HepG2 (cell line): Measurements from ENCODE around the gene SAMD4A. TPM values are rescaled to one million over a fixed set of nuclear protein-coding genes. Genes with fewer than 3 reads are reported as not detected.
A peak's percentile ranks its signal among the peaks of the same experiment; 100 is the strongest.

Experiments used
- ATAC-seq: fragments of 200-7000 bp; cut with Tn5 transposase; 3 replicates; pipeline ENCODE4 v1.9.1; 2020; ENCODE audit warnings: mild to moderate bottlenecking, moderate library complexity
- BruUV-seq: library from RNA; stranded (reverse); fragments of 400-500 nt; replicated peaks from 2 replicates; lab custom pipeline; 2021; lab: Mats Ljungman, UMichigan
- CTCF ChIA-PET: fragments of 300-600 bp; formaldehyde crosslinking; extraction: SDS; loops from one replicate; lab custom pipeline; 2021; ENCODE audit warnings: low total read pairs, inconsistent platforms, low intra/inter-chr PET ratio; lab: Yijun Ruan, JAX
- POLR2A ChIA-PET: fragments of 350-600 bp; sonication (Branson Sonifier 250); formaldehyde crosslinking; loops from one replicate; lab custom pipeline; 2020; ENCODE audit warnings: antibody characterized with exemption, inconsistent platforms; lab: Yijun Ruan, JAX
- DNase-seq: peaks from one replicate; pipeline ENCODE4 v3.0.0-alpha.2; 2015; ENCODE audit warnings: low spot score
- FAIRE-seq: peaks from 3 replicates; lab custom pipeline; 2011; peaks lifted over from hg19 to GRCh38; lab: Jason Lieb, UNC
- H2AFZ ChIP-seq: one replicate; pipeline ENCODE4 v1.6.1; 2011; ENCODE audit warnings: low read length, inconsistent platforms
- H3K27ac ChIP-seq: fragments of 300-600 bp; 3 replicates; pipeline ENCODE4 v1.8.0; 2011; ENCODE audit warnings: mixed run types, mild to moderate bottlenecking, mixed read lengths, low read length, inconsistent platforms; ENCODE audit not compliant: insufficient read depth; ENCODE audit errors: extremely low read length
- H3K27me3 ChIP-seq, 2 experiments: fragments of 200-600 bp in 1 of 2; 2 replicates in 1 of 2; 3 replicates in 1 of 2; pipeline versions ENCODE4 v1.6.0 to v1.8.0; 2011; ENCODE audit warnings: low read length in 2 of 2, mild to moderate bottlenecking in 2 of 2, moderate library complexity in 2 of 2, inconsistent platforms in 1 of 2; ENCODE audit not compliant: insufficient read depth in 2 of 2, control insufficient read depth in 1 of 2
- H3K36me3 ChIP-seq, 2 experiments: fragments of 200-600 bp in 1 of 2; replicated peaks in 1 of 2; 2 replicates in 1 of 2; 3 replicates in 1 of 2; pipeline versions ENCODE4 v1.5.1 to v1.8.0; 2011; ENCODE audit warnings: low read length in 2 of 2, inconsistent platforms in 1 of 2; ENCODE audit not compliant: insufficient read depth in 2 of 2, control insufficient read depth in 1 of 2
- H3K4me1 ChIP-seq: 2 replicates; pipeline ENCODE4 v1.5.1; 2012; ENCODE audit warnings: low read length, inconsistent platforms; ENCODE audit not compliant: insufficient read depth
- H3K4me2 ChIP-seq: 2 replicates; pipeline ENCODE4 v1.6.0; 2011; ENCODE audit warnings: low read depth, low read length, inconsistent platforms
- H3K4me3 ChIP-seq, 3 experiments: fragments of 200-600 bp in 1 of 3; sonication (generic), shearing (Covaris generic) in 1 of 3; replicated peaks in 1 of 3; 2 replicates each; pipeline ENCODE4 v1.5.1; 2011 to 2016; ENCODE audit warnings: low read length in 3 of 3, inconsistent platforms in 2 of 3, low read depth in 2 of 3, mild to moderate bottlenecking in 2 of 3, control low read depth in 1 of 3, mixed read lengths in 1 of 3; ENCODE audit not compliant: insufficient read depth in 1 of 3
- H3K79me2 ChIP-seq: one replicate; pipeline ENCODE4 v1.6.1; 2011; ENCODE audit warnings: low read length, inconsistent platforms; ENCODE audit not compliant: insufficient read depth
- H3K9ac ChIP-seq: 2 replicates; pipeline ENCODE4 v1.6.0; 2011; ENCODE audit warnings: mild to moderate bottlenecking, low read depth, low read length, inconsistent platforms; ENCODE audit not compliant: insufficient read depth
- H3K9me3 ChIP-seq: 2 replicates; pipeline ENCODE4 v1.5.1; 2012; ENCODE audit warnings: mild to moderate bottlenecking, low read length
- H4K20me1 ChIP-seq: 2 replicates; pipeline ENCODE4 v1.6.0; 2011; ENCODE audit warnings: inconsistent platforms, mild to moderate bottlenecking, low read length, moderate library complexity; ENCODE audit not compliant: insufficient read depth
- ATM ChIP-seq: fragments of 450-650 bp; IDR thresholded peaks from 2 replicates; pipeline ENCODE4 v1.7.1; 2017; ENCODE audit warnings: mild to moderate bottlenecking, borderline replicate concordance
- BRD4 ChIP-seq: sonication (generic); formaldehyde crosslinking; IDR thresholded peaks from 2 replicates; pipeline ENCODE4 v1.4.0; 2020; ENCODE audit warnings: missing genetic modification reagents
- GATAD1 ChIP-seq: IDR thresholded peaks from 2 replicates; pipeline ENCODE4 v1.6.1; 2016; ENCODE audit warnings: missing genetic modification reagents, missing compliant biosample characterization
- GZF1 ChIP-seq: sonication (generic); formaldehyde crosslinking; IDR thresholded peaks from 2 replicates; pipeline ENCODE4 v1.5.1; 2020; ENCODE audit warnings: mild to moderate bottlenecking, missing genetic modification reagents
- HDAC2 ChIP-seq: sonication (generic); formaldehyde crosslinking; IDR thresholded peaks from 2 replicates; pipeline ENCODE4 v1.4.0; 2020; ENCODE audit warnings: missing genetic modification reagents
- ISL2 ChIP-seq: sonication (generic); formaldehyde crosslinking; IDR thresholded peaks from 2 replicates; pipeline ENCODE4 v1.5.0; 2020; ENCODE audit warnings: missing genetic modification reagents
- LCORL ChIP-seq, 2 experiments: fragments of 450-650 bp in 1 of 2; sonication (generic) in 1 of 2; formaldehyde crosslinking in 1 of 2; IDR thresholded peaks; 2 replicates each; pipeline versions ENCODE4 v1.5.0 to v1.6.1; 2017 to 2020; ENCODE audit warnings: antibody characterized with exemption in 1 of 2, missing genetic modification reagents in 1 of 2
- NCOR1 ChIP-seq: fragments of 200-600 bp; sonication (generic); IDR thresholded peaks from 2 replicates; pipeline ENCODE4 v1.7.0; 2017; ENCODE audit warnings: antibody characterized with exemption, low read length, borderline replicate concordance
- NR2F6 ChIP-seq, 2 experiments: IDR thresholded peaks; 2 replicates each; pipeline ENCODE4 v1.6.1; 2016; ENCODE audit warnings: antibody characterized with exemption in 1 of 2, mild to moderate bottlenecking in 1 of 2
- RARA ChIP-seq: IDR thresholded peaks from 2 replicates; pipeline ENCODE4 v1.6.1; 2016; ENCODE audit warnings: missing genetic modification reagents, missing compliant biosample characterization
- RARG ChIP-seq: sonication (generic); formaldehyde crosslinking; IDR thresholded peaks from 2 replicates; pipeline ENCODE4 v1.4.0; 2020; ENCODE audit warnings: low read depth, mild to moderate bottlenecking, missing genetic modification reagents
- SAP130 ChIP-seq: IDR thresholded peaks from 2 replicates; pipeline ENCODE4 v1.6.1; 2016; ENCODE audit warnings: low read depth
- ZNF431 ChIP-seq: sonication (generic); formaldehyde crosslinking; IDR thresholded peaks from 2 replicates; pipeline ENCODE4 v1.9.0; 2022; ENCODE audit warnings: missing genetic modification reagents, low read depth, mild to moderate bottlenecking, borderline replicate concordance
- ZNF574 ChIP-seq: sonication (generic); formaldehyde crosslinking; IDR thresholded peaks from 2 replicates; pipeline ENCODE4 v1.4.0; 2020; ENCODE audit warnings: missing genetic modification reagents
- ZNF619 ChIP-seq: sonication (generic); formaldehyde crosslinking; IDR thresholded peaks from 2 replicates; pipeline ENCODE4 v1.4.0; 2020; ENCODE audit warnings: mild to moderate bottlenecking, missing genetic modification reagents
- WGBS: methylation state at CpG from one replicate; pipeline ENCODE4 v1.1.6; 2017; ENCODE audit warnings: low lambda C conversion rate; 5-methylcytosine and 5-hydroxymethylcytosine counted together
- in situ Hi-C: cut with HindIII; loops from 2 replicates; pipeline ENCODE4 v1.10.0; 2017; ENCODE audit warnings: low pct_unique_long_range_greater_than_20kb; ENCODE audit not compliant: extremely low pct_ligation_motif_present
- intact Hi-C: fragments of 100-400 bp; cut with micrococcal nuclease; formaldehyde crosslinking; loops from one replicate; pipeline ENCODE4 v1.10.0; 2022; ENCODE audit not compliant: unreplicated experiment
- polyA plus RNA-seq, 8 experiments: library from polyadenylated mRNA; depleted of rRNA in 3 of 8; stranded (reverse) in 7 of 8; unstranded in 1 of 8; fragments of >200 nt; fragmentation: Illumina TruSeq in 4 of 8; extraction: Trizol in 4 of 8; gene quantifications; 2 replicates each; pipeline versions ENCODE4 v1.2.1 to v1.2.3, GENCODE V29; 2011 to 2016; ENCODE audit warnings: low read depth in 4 of 8, missing spikeins in 1 of 8, mixed read lengths in 1 of 8; ENCODE audit not compliant: insufficient read depth in 1 of 8
- total RNA-seq, 5 experiments: library from RNA; depleted of rRNA; stranded (reverse); fragments of >200 nt; fragmentation: Illumina TruSeq; extraction: Trizol; gene quantifications; 2 replicates each; pipeline ENCODE4 v1.2.3, GENCODE V29; 2016; ENCODE audit warnings: low read depth in 1 of 5
- TF ChIP-seq, protein P1 (sequence below): IDR thresholded peaks from 2 replicates; pipeline ENCODE4 v1.6.1; 2016; ENCODE audit warnings: low read depth, missing genetic modification reagents, missing compliant biosample characterization

Gene SAMD4A
- total and polyA plus RNA-seq, 2 of the 13 experiments (the other 11 are each of a cell fraction or from before 2014, with no cell fraction given) = 11.8 to 13.0 TPM

- ATAC-seq = peak; percentile 67
- Histone ChIP-seq H3K9ac (no peak overlapping the region), H4K20me1 (no peaks in the 10 kb centered on the region), H3K4me1 (peaks cover 31% of the 10 kb centered on the region), H3K4me2 (no peak overlapping the region; the same call in 1 of the 2 replicates), H3K4me3 (peak overlapping the region in 1 of 3 experiments; percentile 2; a peak in 1 of 6 replicates), H3K27me3 (no peaks in the 10 kb centered on the region), H3K79me2 (no peaks in the 10 kb centered on the region), H3K9me3 (no peaks in the 10 kb centered on the region), H3K36me3 (no peaks in the 10 kb centered on the region; a peak in 1 of 5 replicates), H3K27ac (peak overlapping the region; percentile 62), H2AFZ (no peak overlapping the region)
- 0% methylated on average over 2 of the region's 2 CpGs for WGBS
- ChIA-PET CTCF (no interaction called here), POLR2A (interaction anchor here (0.7 to 1.6 kb wide), 7 partner anchors 13 to 105 kb away, joined by 3 to 9 read pairs (median 4); partner anchors contain the start of gene CGRRF1)
- BruUV-seq = no TSS peak
- peak; percentile 79 for DNase-seq
- in situ Hi-C loops = no loop called here
- no peak for FAIRE-seq
- intact Hi-C loops = loop anchor here (1.0 kb wide), 1 partner anchor 18 kb away; no protein-coding TSS in a partner anchor
- TF ChIP-seq HDAC2 (peak; percentile 39; the same call in 1 of the 2 replicates), ZNF619 (CRISPR knock-in tag) (no peak), BRD4 (CRISPR knock-in tag) (no peak), SAP130 (CRISPR knock-in tag) (peak; percentile 69), ZNF574 (CRISPR knock-in tag) (no peak), GZF1 (CRISPR knock-in tag) (no peak), ISL2 (peak; percentile 30; the same call in 1 of the 2 replicates), LCORL (IDR thresholded peaks at IDR 0.05) (no peak), LCORL (CRISPR knock-in tag; IDR thresholded peaks at IDR 0.05) (no peak), ZNF431 (no peak), RARA (CRISPR knock-in tag) (peak; percentile 76), ATM (no peak), RARG (CRISPR knock-in tag) (no peak), NR2F6 (IDR thresholded peaks at IDR 0.05) (peak; percentile 64), NR2F6 (CRISPR knock-in tag; IDR thresholded peaks at IDR 0.05) (peak; percentile 33; the same call in 1 of the 2 replicates), NCOR1 (peak; percentile 85; the same call in 1 of the 2 replicates), GATAD1 (no peak)
- TF ChIP-seq, protein P1, sequence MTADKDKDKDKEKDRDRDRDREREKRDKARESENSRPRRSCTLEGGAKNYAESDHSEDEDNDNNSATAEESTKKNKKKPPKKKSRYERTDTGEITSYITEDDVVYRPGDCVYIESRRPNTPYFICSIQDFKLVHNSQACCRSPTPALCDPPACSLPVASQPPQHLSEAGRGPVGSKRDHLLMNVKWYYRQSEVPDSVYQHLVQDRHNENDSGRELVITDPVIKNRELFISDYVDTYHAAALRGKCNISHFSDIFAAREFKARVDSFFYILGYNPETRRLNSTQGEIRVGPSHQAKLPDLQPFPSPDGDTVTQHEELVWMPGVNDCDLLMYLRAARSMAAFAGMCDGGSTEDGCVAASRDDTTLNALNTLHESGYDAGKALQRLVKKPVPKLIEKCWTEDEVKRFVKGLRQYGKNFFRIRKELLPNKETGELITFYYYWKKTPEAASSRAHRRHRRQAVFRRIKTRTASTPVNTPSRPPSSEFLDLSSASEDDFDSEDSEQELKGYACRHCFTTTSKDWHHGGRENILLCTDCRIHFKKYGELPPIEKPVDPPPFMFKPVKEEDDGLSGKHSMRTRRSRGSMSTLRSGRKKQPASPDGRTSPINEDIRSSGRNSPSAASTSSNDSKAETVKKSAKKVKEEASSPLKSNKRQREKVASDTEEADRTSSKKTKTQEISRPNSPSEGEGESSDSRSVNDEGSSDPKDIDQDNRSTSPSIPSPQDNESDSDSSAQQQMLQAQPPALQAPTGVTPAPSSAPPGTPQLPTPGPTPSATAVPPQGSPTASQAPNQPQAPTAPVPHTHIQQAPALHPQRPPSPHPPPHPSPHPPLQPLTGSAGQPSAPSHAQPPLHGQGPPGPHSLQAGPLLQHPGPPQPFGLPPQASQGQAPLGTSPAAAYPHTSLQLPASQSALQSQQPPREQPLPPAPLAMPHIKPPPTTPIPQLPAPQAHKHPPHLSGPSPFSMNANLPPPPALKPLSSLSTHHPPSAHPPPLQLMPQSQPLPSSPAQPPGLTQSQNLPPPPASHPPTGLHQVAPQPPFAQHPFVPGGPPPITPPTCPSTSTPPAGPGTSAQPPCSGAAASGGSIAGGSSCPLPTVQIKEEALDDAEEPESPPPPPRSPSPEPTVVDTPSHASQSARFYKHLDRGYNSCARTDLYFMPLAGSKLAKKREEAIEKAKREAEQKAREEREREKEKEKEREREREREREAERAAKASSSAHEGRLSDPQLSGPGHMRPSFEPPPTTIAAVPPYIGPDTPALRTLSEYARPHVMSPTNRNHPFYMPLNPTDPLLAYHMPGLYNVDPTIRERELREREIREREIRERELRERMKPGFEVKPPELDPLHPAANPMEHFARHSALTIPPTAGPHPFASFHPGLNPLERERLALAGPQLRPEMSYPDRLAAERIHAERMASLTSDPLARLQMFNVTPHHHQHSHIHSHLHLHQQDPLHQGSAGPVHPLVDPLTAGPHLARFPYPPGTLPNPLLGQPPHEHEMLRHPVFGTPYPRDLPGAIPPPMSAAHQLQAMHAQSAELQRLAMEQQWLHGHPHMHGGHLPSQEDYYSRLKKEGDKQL = 0 out of 2 replicates have a peak, but pooled peaks have one; percentile 18
These were observed 29.3 kb upstream of the SAMD4A start for GRCh38 chr14:54537651-54538050.
